Adrenal gland (tissue), 12 donors: ENCODE results near the gene EIPR1. TPM values are rescaled to one million over a fixed set of nuclear protein-coding genes. Genes with fewer than 3 reads are reported as not detected.
A peak's percentile ranks its signal among the peaks of the same experiment; 100 is the strongest.

Experiments used
- DNase-seq, 7 donors: peaks; one replicate each; pipeline ENCODE4 v3.0.0-alpha.2; 2019 to 2020
- H3K27ac ChIP-seq, 5 donors: fragments of 200-600 bp; sonication (generic) in 4 of 5; 1 replicate in 3 of 5; 2 replicates in 2 of 5; pipeline versions ENCODE4 v1.5.1 to v1.8.0; 2016 to 2020; ENCODE audit warnings: mild to moderate bottlenecking in 1 of 5
- H3K27me3 ChIP-seq: fragments of 200-600 bp; 2 replicates; pipeline ENCODE4 v1.8.0; 2021
- H3K36me3 ChIP-seq, 2 donors: fragments of 200-600 bp; replicated peaks in 1 of 2; 1 replicate in 1 of 2; 2 replicates in 1 of 2; pipeline versions ENCODE4 v1.5.1 to v1.8.0; 2018 to 2022
- H3K4me1 ChIP-seq, 2 donors: fragments of 200-600 bp; replicated peaks in 1 of 2; 1 replicate in 1 of 2; 2 replicates in 1 of 2; pipeline versions ENCODE4 v1.5.1 to v1.8.0; 2018 to 2021
- H3K4me3 ChIP-seq, 4 donors: fragments of 200-600 bp; sonication (generic) in 3 of 4; one replicate each; pipeline ENCODE4 v1.5.1; 2016 to 2018
- H3K9me3 ChIP-seq, 3 donors: fragments of 200-600 bp; sonication (generic) in 1 of 3; replicated peaks in 1 of 3; 1 replicate in 2 of 3; 2 replicates in 1 of 3; pipeline versions ENCODE4 v1.5.1 to v1.8.0; 2016 to 2021
- POLR2A ChIP-seq, 2 donors: fragments of 450-650 bp; IDR thresholded peaks; one replicate each; pipeline ENCODE4 v1.6.1; 2017; ENCODE audit warnings: antibody characterized with exemption in 2 of 2, mild to moderate bottlenecking in 2 of 2, moderate library complexity in 1 of 2
- WGBS, 4 donors: extraction: QIAGEN DNeasy Blood & Tissue Kit in 2 of 4; methylation state at CpG; one replicate each; pipeline versions ENCODE4 v1.1.5 to v1.1.7; 2013 to 2017; 5-methylcytosine and 5-hydroxymethylcytosine counted together
- intact Hi-C, 2 donors: fragments of 100-400 bp; cut with DNase I; formaldehyde crosslinking; loops; one replicate each; pipeline versions ENCODE4 v1.14.1 to v1.15.0; 2022 to 2023
- polyA plus RNA-seq, 3 donors: library from polyadenylated mRNA; stranded (reverse); fragments of 200-250 nt in 2 of 3; fragments of 350-450 nt in 1 of 3; fragmentation: Illumina TruSeq in 1 of 3; extraction: RNeasy Lipid Tissue Mini Kit (QIAGEN cat#74804) in 1 of 3; gene quantifications; one replicate each; pipeline ENCODE4 v1.2.3, GENCODE V29; 2013 to 2014
- total RNA-seq, 9 donors: library from RNA; depleted of rRNA in 4 of 9; stranded (reverse); fragments of >200 nt in 4 of 9; fragments of 120-200 nt in 1 of 9; fragmentation: NEBNext Ultra II Directional in 1 of 9; extraction: Animal tissue kit (Norgen Biotek cat#: 25700) in 1 of 9; gene quantifications; one replicate each; pipeline versions ENCODE4 v1.1.0 to v1.2.4, GENCODE V29; 2013 to 2023
- TF ChIP-seq, protein P1 (sequence below), 6 experiments: fragments of 450-650 bp in 4 of 6; fragments of 200-600 bp in 2 of 6; sonication (generic) in 1 of 6; IDR thresholded peaks; 1 replicate in 5 of 6; 2 replicates in 1 of 6; pipeline versions ENCODE4 v1.5.1 to v1.8.0; 2016 to 2021; ENCODE audit warnings: antibody characterized with exemption in 6 of 6, mild to moderate bottlenecking in 2 of 6, moderate library complexity in 1 of 6
- donor health status: healthy with polysubstance abuse.
- donor health status: Bipolar disorder and iron deficiency.
- donor health status: DM: yes; HTN: yes; CAD: no.
- donor health status: DM: no; HTN: no; CAD: no.
- donor health status: DM: no; HTN: no; CAD: no.
- donor health status: DM: yes; HTN: yes; CAD: no.

The EIPR1 gene
- total and polyA plus RNA-seq, 12 donors = 10.3 to 37.9 (median 28.5) TPM

DNA sequence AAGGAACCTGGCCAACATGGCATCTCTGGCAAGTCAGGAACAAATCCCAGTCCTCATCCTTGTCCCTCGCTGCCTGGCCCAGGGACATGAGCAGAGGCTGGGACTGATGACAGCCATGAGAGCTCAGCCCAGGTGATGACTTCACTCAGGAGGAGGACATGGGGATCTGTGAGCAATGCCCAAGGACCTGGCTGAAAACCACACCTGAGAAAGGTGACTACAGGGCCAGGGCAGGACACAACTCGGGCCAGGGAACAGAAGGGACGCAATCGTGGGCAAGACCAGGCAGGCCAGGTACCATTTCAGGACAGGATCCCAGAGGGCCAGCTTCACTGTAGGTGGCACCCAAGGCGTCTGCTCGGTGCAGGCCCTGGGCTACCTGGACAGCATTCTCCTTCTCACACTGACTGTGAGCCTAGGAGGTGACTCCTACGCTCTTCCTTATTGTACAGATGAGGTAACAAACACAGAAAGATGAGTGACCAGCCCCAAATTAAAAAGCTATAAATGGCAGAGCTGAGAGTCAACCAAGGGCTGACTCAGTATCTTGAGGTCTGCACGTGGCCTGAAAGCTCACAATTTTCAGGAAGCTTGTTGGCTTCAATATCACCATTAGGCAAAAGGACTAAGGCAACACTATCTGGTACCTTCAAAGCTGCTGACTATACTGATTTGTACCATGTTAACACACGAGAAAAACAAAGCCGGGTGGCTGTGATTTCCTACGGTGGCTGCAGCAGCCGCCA, 141.1 kb downstream of the EIPR1 start:
- Histone ChIP-seq H3K27ac (no peak overlapping the region), H3K36me3 (no peaks in the 10 kb centered on the region), H3K9me3 (no peaks in the 10 kb centered on the region), H3K4me3 (no peak overlapping the region), H3K4me1 (no peaks in the 10 kb centered on the region), H3K27me3 (no peaks in the 10 kb centered on the region)
- no peak for DNase-seq
- 91 to 96% (median 93%) methylated on average over 10 to 12 of the region's 12 CpGs for WGBS, 4 donors
- TF ChIP-seq POLR2A (IDR thresholded peaks at IDR 0.05) = no peak
- TF ChIP-seq, protein P1, sequence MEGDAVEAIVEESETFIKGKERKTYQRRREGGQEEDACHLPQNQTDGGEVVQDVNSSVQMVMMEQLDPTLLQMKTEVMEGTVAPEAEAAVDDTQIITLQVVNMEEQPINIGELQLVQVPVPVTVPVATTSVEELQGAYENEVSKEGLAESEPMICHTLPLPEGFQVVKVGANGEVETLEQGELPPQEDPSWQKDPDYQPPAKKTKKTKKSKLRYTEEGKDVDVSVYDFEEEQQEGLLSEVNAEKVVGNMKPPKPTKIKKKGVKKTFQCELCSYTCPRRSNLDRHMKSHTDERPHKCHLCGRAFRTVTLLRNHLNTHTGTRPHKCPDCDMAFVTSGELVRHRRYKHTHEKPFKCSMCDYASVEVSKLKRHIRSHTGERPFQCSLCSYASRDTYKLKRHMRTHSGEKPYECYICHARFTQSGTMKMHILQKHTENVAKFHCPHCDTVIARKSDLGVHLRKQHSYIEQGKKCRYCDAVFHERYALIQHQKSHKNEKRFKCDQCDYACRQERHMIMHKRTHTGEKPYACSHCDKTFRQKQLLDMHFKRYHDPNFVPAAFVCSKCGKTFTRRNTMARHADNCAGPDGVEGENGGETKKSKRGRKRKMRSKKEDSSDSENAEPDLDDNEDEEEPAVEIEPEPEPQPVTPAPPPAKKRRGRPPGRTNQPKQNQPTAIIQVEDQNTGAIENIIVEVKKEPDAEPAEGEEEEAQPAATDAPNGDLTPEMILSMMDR (IDR thresholded peaks at IDR 0.05) = no peak
- intact Hi-C loops = no loop called here

DNA sequence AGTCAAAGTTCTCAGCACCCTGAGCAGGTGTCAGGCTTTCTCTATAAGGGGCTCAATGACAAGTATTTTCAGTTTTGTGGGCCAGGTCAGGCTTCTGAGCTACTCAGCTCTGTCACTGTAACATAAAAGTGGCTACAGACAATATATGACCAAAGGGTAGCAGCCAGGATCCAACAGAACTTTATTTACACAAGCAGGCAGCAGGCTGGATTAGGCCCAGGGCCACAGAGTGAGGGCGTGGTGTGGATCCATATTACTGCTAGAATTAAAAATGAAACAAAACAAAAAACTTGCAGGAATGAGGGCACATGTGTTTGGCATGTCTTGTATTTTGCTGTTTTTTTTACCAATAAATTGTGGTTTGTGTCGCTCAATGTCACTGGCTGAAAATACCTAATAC, 143.7 kb downstream of the EIPR1 start:
- H3K27me3 ChIP-seq = no peaks in the 10 kb centered on the region
- intact Hi-C loops = no loop called here
- TF ChIP-seq, protein P1 (IDR thresholded peaks at IDR 0.05) = no peak
- TF ChIP-seq POLR2A (IDR thresholded peaks at IDR 0.05) = no peak
- H3K4me3 ChIP-seq = no peak overlapping the region
- DNase-seq = peak in 2 of 7 donors; percentile 1 to 24
- H3K4me1 ChIP-seq = no peaks in the 10 kb centered on the region
- H3K36me3 ChIP-seq = no peaks in the 10 kb centered on the region
- H3K27ac ChIP-seq = no peak overlapping the region
- H3K9me3 ChIP-seq = no peaks in the 10 kb centered on the region
- WGBS, 4 donors = 95 to 100% (median 97%) methylated on average over 2 of the region's 2 CpGs

DNA sequence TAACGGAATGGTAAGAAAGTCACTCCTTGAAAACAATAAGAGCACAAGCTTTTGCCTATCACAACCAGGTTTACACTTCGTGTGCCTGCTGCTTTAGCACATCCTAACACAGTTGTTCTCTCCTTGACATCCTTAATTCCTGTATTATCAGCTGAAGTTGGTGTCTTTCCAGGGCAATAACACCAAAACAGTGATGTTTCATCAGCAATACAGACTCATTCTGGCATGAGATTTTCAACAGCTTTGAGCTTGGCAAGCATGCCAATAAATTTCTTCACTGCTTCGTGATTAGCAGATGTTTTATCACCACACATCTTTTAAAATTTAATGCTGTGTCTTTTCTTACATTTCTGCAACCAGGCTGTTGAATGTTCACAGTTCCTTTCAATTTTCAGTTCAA, 148.4 kb downstream of the EIPR1 start:
- Histone ChIP-seq H3K4me3 (no peak overlapping the region), H3K36me3 (no peaks in the 10 kb centered on the region), H3K9me3 (no peaks in the 10 kb centered on the region), H3K4me1 (no peaks in the 10 kb centered on the region), H3K27me3 (no peaks in the 10 kb centered on the region), H3K27ac (no peak overlapping the region)
- no peak for DNase-seq
- no peak for TF ChIP-seq POLR2A (IDR thresholded peaks at IDR 0.05)
- TF ChIP-seq, protein P1 (IDR thresholded peaks at IDR 0.05) = no peak
- WGBS, 4 donors = 92 to 99% (median 96%) methylated on average over 3 of the region's 3 CpGs
- intact Hi-C loops = no loop called here

DNA sequence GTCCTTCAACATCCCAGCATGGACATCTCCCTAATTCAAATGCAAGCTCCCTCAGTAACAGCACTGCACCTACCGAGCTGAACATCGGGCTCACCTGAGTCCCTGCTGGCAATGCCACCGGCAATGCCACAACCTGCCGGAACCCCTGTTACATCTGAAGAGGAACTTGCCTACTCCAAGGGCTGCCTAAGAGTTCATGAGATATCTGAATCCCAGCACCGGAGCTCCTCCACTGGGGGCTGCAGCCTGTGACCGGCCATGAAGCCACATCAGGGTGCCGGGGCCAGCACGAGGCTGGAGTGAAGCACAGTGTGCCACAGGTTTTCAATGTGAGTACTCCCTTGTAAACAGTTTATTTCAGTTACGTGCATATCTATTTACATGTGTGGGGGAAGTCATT, 152.9 kb downstream of the EIPR1 start:
- Histone ChIP-seq H3K36me3 (no peaks in the 10 kb centered on the region), H3K4me1 (no peaks in the 10 kb centered on the region), H3K4me3 (no peak overlapping the region), H3K27me3 (no peaks in the 10 kb centered on the region), H3K9me3 (no peaks in the 10 kb centered on the region), H3K27ac (no peak overlapping the region)
- WGBS, 4 donors = 74 to 88% (median 87%) methylated on average over 5 to 9 of the region's 9 CpGs
- DNase-seq = no peak
- no peak for TF ChIP-seq POLR2A (IDR thresholded peaks at IDR 0.05)
- TF ChIP-seq, protein P1 (IDR thresholded peaks at IDR 0.05) = no peak
- intact Hi-C loops = no loop called here
